ENCODE data around the gene PRPH. TPM values are rescaled to one million over a fixed set of nuclear protein-coding genes. Genes with fewer than 3 reads are reported as not detected.

PRPH gene
- total RNA-seq, 1 donor from 2014 or later, result not detected

DNA sequence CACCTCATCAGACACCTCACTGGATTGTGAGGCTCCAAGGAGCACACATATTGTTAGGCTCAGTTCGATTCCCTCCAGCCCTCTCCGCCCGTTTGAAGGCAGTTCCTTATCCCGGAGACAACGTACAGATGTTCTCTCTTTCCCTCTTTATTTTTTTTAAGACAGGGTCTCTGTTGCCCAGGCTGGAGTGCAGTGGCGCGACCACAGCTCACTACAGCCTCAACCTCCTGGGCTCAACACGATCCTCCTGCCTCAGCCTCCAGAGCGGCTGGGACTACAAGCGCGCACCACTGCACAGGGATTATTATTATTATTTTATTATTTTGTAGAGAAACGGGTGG, 27.4 kb downstream of the PRPH start:
- H3K36me3 ChIP-seq, result no peaks in the 10 kb centered on the region
- no peaks in the 10 kb centered on the region for H3K27me3 ChIP-seq
- no peaks in the 10 kb centered on the region for H3K9me3 ChIP-seq
- H3K4me3 ChIP-seq, result peak overlapping the region; percentile 77
- ATAC-seq (no peak), DNase-seq (no peak)
- TF ChIP-seq, protein P1, sequence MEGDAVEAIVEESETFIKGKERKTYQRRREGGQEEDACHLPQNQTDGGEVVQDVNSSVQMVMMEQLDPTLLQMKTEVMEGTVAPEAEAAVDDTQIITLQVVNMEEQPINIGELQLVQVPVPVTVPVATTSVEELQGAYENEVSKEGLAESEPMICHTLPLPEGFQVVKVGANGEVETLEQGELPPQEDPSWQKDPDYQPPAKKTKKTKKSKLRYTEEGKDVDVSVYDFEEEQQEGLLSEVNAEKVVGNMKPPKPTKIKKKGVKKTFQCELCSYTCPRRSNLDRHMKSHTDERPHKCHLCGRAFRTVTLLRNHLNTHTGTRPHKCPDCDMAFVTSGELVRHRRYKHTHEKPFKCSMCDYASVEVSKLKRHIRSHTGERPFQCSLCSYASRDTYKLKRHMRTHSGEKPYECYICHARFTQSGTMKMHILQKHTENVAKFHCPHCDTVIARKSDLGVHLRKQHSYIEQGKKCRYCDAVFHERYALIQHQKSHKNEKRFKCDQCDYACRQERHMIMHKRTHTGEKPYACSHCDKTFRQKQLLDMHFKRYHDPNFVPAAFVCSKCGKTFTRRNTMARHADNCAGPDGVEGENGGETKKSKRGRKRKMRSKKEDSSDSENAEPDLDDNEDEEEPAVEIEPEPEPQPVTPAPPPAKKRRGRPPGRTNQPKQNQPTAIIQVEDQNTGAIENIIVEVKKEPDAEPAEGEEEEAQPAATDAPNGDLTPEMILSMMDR (IDR thresholded peaks at IDR 0.05), result no peak
- peak overlapping the region; percentile 59 for H3K27ac ChIP-seq
- H3K4me1 ChIP-seq, result peaks cover 11% of the 10 kb centered on the region
- intact Hi-C loops (cut with DNase I), result no loop called here

DNA sequence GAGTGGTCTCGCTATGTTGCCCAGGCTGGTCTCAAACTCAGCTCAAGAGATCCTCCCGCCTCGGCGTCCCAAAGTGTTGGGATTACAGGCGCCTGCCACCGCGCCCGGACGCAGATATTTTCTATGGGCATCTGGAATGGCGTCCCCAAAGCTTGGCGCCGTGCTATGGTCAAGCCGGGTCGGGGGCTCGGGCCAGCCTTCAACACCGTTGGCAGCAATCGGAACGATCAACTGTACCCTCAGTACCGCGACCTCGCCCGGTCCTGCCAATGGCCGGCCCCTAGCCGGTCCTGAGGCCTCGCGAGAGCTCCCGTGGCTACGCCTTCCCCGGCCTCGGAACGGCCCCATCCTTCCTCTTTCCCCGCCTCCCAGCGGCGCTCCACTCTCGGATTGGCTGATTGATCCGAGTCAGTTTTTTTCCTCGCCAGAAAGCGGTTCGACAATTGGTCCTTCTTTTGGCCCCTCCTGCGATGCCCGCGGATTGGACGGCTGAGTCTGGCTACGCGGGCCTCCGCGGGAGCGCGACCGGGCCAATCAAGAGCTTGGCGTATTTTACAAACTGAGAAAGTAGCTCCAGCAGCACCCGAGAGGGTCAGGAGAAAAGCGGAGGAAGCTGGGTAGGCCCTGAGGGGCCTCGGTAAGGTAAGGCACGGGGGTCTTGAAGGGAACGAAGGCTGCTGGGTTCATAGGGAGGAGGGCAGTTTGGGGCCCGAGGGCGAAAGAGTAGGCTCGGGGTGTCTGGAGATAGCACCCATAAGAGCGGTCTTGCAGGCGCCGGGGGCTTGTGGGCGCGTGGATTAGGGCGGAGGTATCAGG, 28.0 kb downstream of the PRPH start, which contains the start of gene TROAP:
Gene TROAP, plus strand, starts transcription at position 548 of the 816 bp plus-strand sequence. CDS start 354 bp downstream, outside the sequence.
- no peaks in the 10 kb centered on the region for H3K9me3 ChIP-seq
- no peaks in the 10 kb centered on the region for H3K27me3 ChIP-seq
- peak within 1 kb of the TSS; percentile 77 for H3K4me3 ChIP-seq
- ATAC-seq (peak; percentile 100), DNase-seq (peak; percentile 99)
- H3K4me1 ChIP-seq, result peaks cover 11% of the 10 kb centered on the region
- intact Hi-C loops (cut with DNase I), result no loop called here
- no peaks in the 10 kb centered on the region for H3K36me3 ChIP-seq
- H3K27ac ChIP-seq, result peak within 1 kb of the TSS; percentile 59
- TF ChIP-seq, protein P1 (IDR thresholded peaks at IDR 0.05), result no peak

DNA sequence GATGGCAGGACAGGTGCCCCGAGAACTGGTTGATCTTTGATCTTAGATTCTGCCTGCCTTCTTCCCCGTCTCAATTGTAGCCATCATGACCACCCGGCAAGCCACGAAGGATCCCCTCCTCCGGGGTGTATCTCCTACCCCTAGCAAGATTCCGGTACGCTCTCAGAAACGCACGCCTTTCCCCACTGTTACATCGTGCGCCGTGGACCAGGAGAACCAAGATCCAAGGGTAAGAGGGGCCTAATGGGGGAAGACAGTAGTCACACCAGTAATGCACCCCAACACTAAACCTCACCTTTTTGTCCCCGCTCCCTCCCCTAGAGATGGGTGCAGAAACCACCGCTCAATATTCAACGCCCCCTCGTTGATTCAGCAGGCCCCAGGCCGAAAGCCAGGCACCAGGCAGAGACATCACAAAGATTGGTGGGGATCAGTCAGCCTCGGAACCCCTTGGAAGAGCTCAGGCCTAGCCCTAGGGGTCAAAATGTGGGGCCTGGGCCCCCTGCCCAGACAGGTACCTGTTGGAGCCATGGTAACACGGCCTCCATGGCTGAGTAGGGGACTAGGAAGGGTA, 28.7 kb downstream of the PRPH start:
- H3K27me3 ChIP-seq, result no peaks in the 10 kb centered on the region
- DNase-seq, result no peak
- intact Hi-C loops (cut with DNase I), result no loop called here

DNA sequence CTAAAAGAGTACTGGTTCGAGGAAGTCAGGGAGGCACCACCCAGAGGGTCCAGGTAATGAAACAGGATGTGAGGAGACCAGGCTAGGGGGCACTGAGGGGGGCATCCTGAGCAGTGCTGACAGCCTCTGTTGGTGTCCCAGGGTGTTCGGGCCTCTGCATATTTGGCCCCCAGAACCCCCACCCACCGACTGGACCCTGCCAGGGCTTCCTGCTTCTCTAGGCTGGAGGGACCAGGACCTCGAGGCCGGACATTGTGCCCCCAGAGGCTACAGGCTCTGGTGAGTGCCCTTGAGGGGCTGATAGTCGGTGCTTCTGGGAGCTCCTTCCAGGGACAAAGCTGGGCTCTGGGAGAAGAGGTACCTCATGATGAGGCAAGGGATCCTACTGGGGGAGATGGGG, 30.7 kb downstream of the PRPH start:
- no peaks in the 10 kb centered on the region for H3K27me3 ChIP-seq
- H3K4me3 ChIP-seq, result no peak overlapping the region
- ATAC-seq (no peak), DNase-seq (peak; percentile 42)
- H3K4me1 ChIP-seq, result peaks cover 11% of the 10 kb centered on the region
- TF ChIP-seq, protein P1 (IDR thresholded peaks at IDR 0.05), result no peak
- no peaks in the 10 kb centered on the region for H3K36me3 ChIP-seq
- H3K9me3 ChIP-seq, result no peaks in the 10 kb centered on the region
- H3K27ac ChIP-seq, result no peak overlapping the region
- intact Hi-C loops (cut with DNase I), result no loop called here

More for the DNA sequence above, 28.7 kb downstream of the PRPH start:
- H3K4me3 ChIP-seq, result peak overlapping the region; percentile 77
- TF ChIP-seq, protein P1 (IDR thresholded peaks at IDR 0.05), result no peak
- no peaks in the 10 kb centered on the region for H3K36me3 ChIP-seq
- H3K4me1 ChIP-seq, result peaks cover 11% of the 10 kb centered on the region
- no peaks in the 10 kb centered on the region for H3K9me3 ChIP-seq
- ATAC-seq, result no peak
- H3K27ac ChIP-seq, result no peak overlapping the region

DNA sequence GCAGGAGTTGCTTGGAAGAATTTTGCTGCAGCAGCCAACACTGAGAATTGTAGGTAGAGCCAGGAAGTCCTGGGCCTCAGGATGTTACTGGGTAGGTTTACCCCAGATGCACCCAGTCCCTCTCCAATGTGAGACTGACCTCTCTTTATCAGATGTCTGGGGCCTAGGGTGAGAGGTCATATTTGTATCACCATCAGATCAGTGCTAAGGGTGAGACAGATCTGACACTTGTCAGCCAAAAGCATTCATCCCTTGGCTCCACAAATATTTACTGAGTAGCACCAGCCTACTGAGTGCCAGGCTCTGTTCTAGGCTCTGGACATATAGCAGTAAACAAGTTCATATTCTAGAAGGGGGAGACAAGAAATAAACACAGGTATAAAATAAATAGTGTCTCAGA, 32.4 kb downstream of the PRPH start:
- Histone ChIP-seq H3K4me3 (no peak overlapping the region), H3K9me3 (no peaks in the 10 kb centered on the region), H3K36me3 (no peaks in the 10 kb centered on the region), H3K4me1 (peaks cover 6% of the 10 kb centered on the region), H3K27me3 (no peaks in the 10 kb centered on the region), H3K27ac (no peak overlapping the region)
- ATAC-seq (no peak), DNase-seq (peak; percentile 5)
- TF ChIP-seq, protein P1 (IDR thresholded peaks at IDR 0.05), result no peak
- intact Hi-C loops (cut with DNase I), result no loop called here
